HepG2 (cell line): ENCODE data around the gene FGA.
"Not testable (repeated sequence)": the region's sequence is repeated elsewhere in the genome, so short reads cannot be mapped to it uniquely, and the experiment has no call there.

Experiments used
- BCL6 ChIP-seq: IDR thresholded peaks from 2 replicates; pipeline ENCODE4 v1.6.1; 2016; ENCODE audit warnings: missing genetic modification reagents, missing compliant biosample characterization
- ERF ChIP-seq: IDR thresholded peaks from 2 replicates; pipeline ENCODE4 v1.6.1; 2018; ENCODE audit warnings: missing biosample characterization, missing genetic modification reagents
- HOXA5 ChIP-seq: sonication (generic); formaldehyde crosslinking; IDR thresholded peaks from 2 replicates; pipeline ENCODE4 v1.4.0; 2020; ENCODE audit warnings: missing genetic modification reagents
- IKZF1 ChIP-seq: fragments of 450-650 bp; IDR thresholded peaks from 2 replicates; pipeline ENCODE4 v1.7.1; 2016
- MTF1 ChIP-seq: sonication (generic); formaldehyde crosslinking; IDR thresholded peaks from 2 replicates; pipeline ENCODE4 v1.5.0; 2020; ENCODE audit warnings: missing genetic modification reagents
- POGZ ChIP-seq: sonication (generic); formaldehyde crosslinking; IDR thresholded peaks from 2 replicates; pipeline ENCODE4 v1.4.0; 2020; ENCODE audit warnings: mild to moderate bottlenecking, missing genetic modification reagents
- POLR2A ChIP-seq, 2 experiments: IDR thresholded peaks; 2 replicates each; pipeline ENCODE4 v1.6.1; 2011; ENCODE audit warnings: low read depth in 2 of 2, low read length in 2 of 2, mild to moderate bottlenecking in 1 of 2, moderate library complexity in 1 of 2; ENCODE audit not compliant: insufficient read depth in 1 of 2
- SALL1 ChIP-seq: sonication (generic); formaldehyde crosslinking; IDR thresholded peaks from 2 replicates; pipeline ENCODE4 v1.8.0; 2022; ENCODE audit warnings: mild to moderate bottlenecking, missing genetic modification reagents
- TAF15 ChIP-seq: fragments of 200-400 bp; formaldehyde crosslinking; IDR thresholded peaks from one replicate; pipeline ENCODE4 v1.6.1; 2018; ENCODE audit warnings: mild to moderate bottlenecking, low read depth, low read length; ENCODE audit not compliant: poor library complexity, severe bottlenecking
- ZNF17 ChIP-seq: sonication (generic); formaldehyde crosslinking; IDR thresholded peaks from 2 replicates; pipeline ENCODE4 v1.5.0; 2020; ENCODE audit warnings: mild to moderate bottlenecking, missing genetic modification reagents
- TF ChIP-seq, protein P1 (sequence below): sonication (generic); formaldehyde crosslinking; IDR thresholded peaks from 2 replicates; pipeline ENCODE4 v1.5.0; 2020; ENCODE audit warnings: mild to moderate bottlenecking, missing genetic modification reagents, moderate library complexity
- TF ChIP-seq, protein P2 (sequence below): sonication (generic); formaldehyde crosslinking; IDR thresholded peaks from 2 replicates; pipeline ENCODE4 v1.5.0; 2020; ENCODE audit warnings: mild to moderate bottlenecking, missing genetic modification reagents, borderline replicate concordance

DNA sequence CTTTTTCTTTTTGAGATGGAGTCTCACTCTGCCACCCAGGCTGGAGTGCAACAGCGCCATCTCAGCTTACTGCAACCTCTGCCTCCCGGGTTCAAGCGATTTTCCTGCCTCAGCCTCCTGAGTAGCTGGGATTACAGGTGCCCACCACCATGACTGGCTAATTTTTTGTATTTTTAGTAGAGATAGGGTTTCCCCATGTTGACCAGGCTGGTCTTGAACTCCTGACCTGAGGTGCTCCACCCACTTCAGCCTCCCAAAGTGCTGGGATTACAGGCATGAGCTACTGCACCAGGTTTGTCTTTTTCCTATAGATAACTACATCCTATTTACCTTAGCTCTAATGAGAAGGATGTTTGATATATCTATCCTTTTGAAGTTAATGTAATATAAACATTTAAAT is 3.8 kb upstream of the FGA start:
- not testable (repeated sequence) for TF ChIP-seq POGZ; IKZF1; POLR2A (IDR thresholded peaks at IDR 0.05; ENCODE audit: insufficient read depth in 1 of 2, low read depth in 2 of 2, low read length in 2 of 2); TAF15; BCL6; HOXA5 (CRISPR knock-in tag); ERF; MTF1 (CRISPR knock-in tag); SALL1 (CRISPR knock-in tag); ZNF17
- TF ChIP-seq, protein P1, sequence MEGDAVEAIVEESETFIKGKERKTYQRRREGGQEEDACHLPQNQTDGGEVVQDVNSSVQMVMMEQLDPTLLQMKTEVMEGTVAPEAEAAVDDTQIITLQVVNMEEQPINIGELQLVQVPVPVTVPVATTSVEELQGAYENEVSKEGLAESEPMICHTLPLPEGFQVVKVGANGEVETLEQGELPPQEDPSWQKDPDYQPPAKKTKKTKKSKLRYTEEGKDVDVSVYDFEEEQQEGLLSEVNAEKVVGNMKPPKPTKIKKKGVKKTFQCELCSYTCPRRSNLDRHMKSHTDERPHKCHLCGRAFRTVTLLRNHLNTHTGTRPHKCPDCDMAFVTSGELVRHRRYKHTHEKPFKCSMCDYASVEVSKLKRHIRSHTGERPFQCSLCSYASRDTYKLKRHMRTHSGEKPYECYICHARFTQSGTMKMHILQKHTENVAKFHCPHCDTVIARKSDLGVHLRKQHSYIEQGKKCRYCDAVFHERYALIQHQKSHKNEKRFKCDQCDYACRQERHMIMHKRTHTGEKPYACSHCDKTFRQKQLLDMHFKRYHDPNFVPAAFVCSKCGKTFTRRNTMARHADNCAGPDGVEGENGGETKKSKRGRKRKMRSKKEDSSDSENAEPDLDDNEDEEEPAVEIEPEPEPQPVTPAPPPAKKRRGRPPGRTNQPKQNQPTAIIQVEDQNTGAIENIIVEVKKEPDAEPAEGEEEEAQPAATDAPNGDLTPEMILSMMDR (CRISPR knock-in tag), result not testable (repeated sequence)
- TF ChIP-seq, protein P2, sequence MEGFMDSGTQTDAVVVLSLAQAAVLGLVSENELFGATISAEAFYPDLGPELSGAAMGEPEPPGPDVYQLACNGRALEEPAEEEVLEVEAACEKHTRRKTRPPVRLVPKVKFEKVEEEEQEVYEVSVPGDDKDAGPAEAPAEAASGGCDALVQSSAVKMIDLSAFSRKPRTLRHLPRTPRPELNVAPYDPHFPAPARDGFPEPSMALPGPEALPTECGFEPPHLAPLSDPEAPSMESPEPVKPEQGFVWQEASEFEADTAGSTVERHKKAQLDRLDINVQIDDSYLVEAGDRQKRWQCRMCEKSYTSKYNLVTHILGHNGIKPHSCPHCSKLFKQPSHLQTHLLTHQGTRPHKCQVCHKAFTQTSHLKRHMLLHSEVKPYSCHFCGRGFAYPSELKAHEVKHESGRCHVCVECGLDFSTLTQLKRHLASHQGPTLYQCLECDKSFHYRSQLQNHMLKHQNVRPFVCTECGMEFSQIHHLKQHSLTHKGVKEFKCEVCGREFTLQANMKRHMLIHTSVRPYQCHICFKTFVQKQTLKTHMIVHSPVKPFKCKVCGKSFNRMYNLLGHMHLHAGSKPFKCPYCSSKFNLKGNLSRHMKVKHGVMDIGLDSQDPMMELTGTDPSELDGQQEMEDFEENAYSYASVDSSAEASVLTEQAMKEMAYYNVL (CRISPR knock-in tag), result not testable (repeated sequence)
